Dedifferentiated amniotic fluid mesenchymal stem cell (primary cell): ENCODE data around the gene AUP1.
"Not testable (repeated sequence)": the region's sequence is repeated elsewhere in the genome, so short reads cannot be mapped to it uniquely, and the experiment has no call there.

Experiments
- DNase-seq: peaks from one replicate; pipeline ENCODE4 v3.0.0-alpha.2; 2016; ENCODE audit errors: extremely low spot score

AUP1 gene

GRCh38 chr2:74529357-74530238, at the start of gene AUP1, which contains the start of gene HTRA2:
AUP1 (minus strand) TSS chr2:74529706; CDS start chr2:74529629, 77 bp downstream.
HTRA2 (plus strand) TSS chr2:74529933; CDS start chr2:74530007, 74 bp downstream.
- peak; percentile 99 for DNase-seq

GRCh38 chr2:74578408-74578807, 48.9 kb upstream of the AUP1 start:
- DNase-seq, result no peak

- no peak for DNase-seq
Observed at GRCh38 chr2:74577448-74577847, 47.9 kb upstream of the AUP1 start.

GRCh38 chr2:74576863-74577229, 47.3 kb upstream of the AUP1 start:
- DNase-seq, result peak; percentile 77

GRCh38 chr2:74576211-74576862, 46.8 kb upstream of the AUP1 start:
- no peak for DNase-seq

GRCh38 chr2:74575320-74575719, 45.8 kb upstream of the AUP1 start:
- DNase-seq, result no peak

- DNase-seq, result peak; percentile 39
Observed at GRCh38 chr2:74573747-74574562, 44.4 kb upstream of the AUP1 start.

- no peak for DNase-seq
Observed at GRCh38 chr2:74572178-74572925, 42.8 kb upstream of the AUP1 start.

GRCh38 chr2:74571058-74571457, 41.6 kb upstream of the AUP1 start:
- DNase-seq, result no peak

- DNase-seq, result no peak
Observed at GRCh38 chr2:74569686-74570085, 40.2 kb upstream of the AUP1 start.

- DNase-seq, result peak; percentile 80
Observed at GRCh38 chr2:74567881-74568280, 38.4 kb upstream of the AUP1 start.

GRCh38 chr2:74566754-74567085, 37.2 kb upstream of the AUP1 start:
- DNase-seq, result peak; percentile 92

- no peak for DNase-seq
Observed at GRCh38 chr2:74566076-74566753, 36.7 kb upstream of the AUP1 start.

GRCh38 chr2:74564222-74564621, 34.7 kb upstream of the AUP1 start:
- no peak for DNase-seq

GRCh38 chr2:74562126-74562775, 32.7 kb upstream of the AUP1 start:
- DNase-seq, result no peak

- DNase-seq, result not testable (repeated sequence)
Observed at GRCh38 chr2:74561022-74561421, 31.5 kb upstream of the AUP1 start.

- DNase-seq, result no peak
Observed at GRCh38 chr2:74560591-74560990, 31.1 kb upstream of the AUP1 start.

GRCh38 chr2:74559912-74560311, 30.4 kb upstream of the AUP1 start:
- no peak for DNase-seq

- no peak for DNase-seq
Observed at GRCh38 chr2:74558284-74559230, 29.1 kb upstream of the AUP1 start.
